IMR-90 (cell line): Measurements from ENCODE around the gene TNN. TPM values are rescaled to one million over a fixed set of nuclear protein-coding genes. Genes with fewer than 3 reads are reported as not detected.

Experiments
- ATAC-seq: fragments of 200-7000 bp; cut with Tn5 transposase; 2 replicates; pipeline ENCODE4 v1.9.1; 2020; ENCODE audit warnings: low read depth, mild to moderate bottlenecking, moderate library complexity
- BruUV-seq: library from RNA; stranded (reverse); fragments of 400-500 nt; replicated peaks from 2 replicates; lab custom pipeline; 2021; lab: Mats Ljungman, UMichigan
- CTCF ChIA-PET: fragments of 300-600 bp; formaldehyde crosslinking; extraction: SDS; loops from one replicate; lab custom pipeline; 2021; ENCODE audit warnings: antibody characterized with exemption; lab: Yijun Ruan, JAX
- POLR2A ChIA-PET: fragments of 300-600 bp; sonication (Branson Sonifier 250); formaldehyde crosslinking; loops from one replicate; lab custom pipeline; 2022; ENCODE audit warnings: antibody characterized with exemption; ENCODE audit not compliant: unreplicated experiment; lab: Charles Lee
- DNase-seq: peaks from one replicate; pipeline ENCODE4 v3.0.0; 2013
- H2AFZ ChIP-seq: replicated peaks from 2 replicates; pipeline ENCODE3; 2013; ENCODE audit warnings: low read length, mild to moderate bottlenecking; ENCODE audit not compliant: poor library complexity
- H2AK5ac ChIP-seq: 2 replicates; pipeline ENCODE4 v1.6.1; 2013; ENCODE audit warnings: low read depth, low read length, inconsistent platforms
- H2AK9ac ChIP-seq: replicated peaks from 2 replicates; pipeline ENCODE3; 2013; ENCODE audit warnings: mild to moderate bottlenecking, low read depth, low read length, moderate library complexity; ENCODE audit not compliant: poor library complexity
- H2BK120ac ChIP-seq: 2 replicates; pipeline ENCODE4 v1.6.1; 2013; ENCODE audit warnings: low read depth, low read length, inconsistent platforms
- H2BK15ac ChIP-seq: 3 replicates; pipeline ENCODE4 v1.6.1; 2013; ENCODE audit warnings: low read depth, low read length, inconsistent platforms
- H2BK20ac ChIP-seq: 2 replicates; pipeline ENCODE4 v1.6.1; 2013; ENCODE audit warnings: low read depth, mild to moderate bottlenecking, inconsistent platforms, low read length, moderate library complexity
- H2BK5ac ChIP-seq: 2 replicates; pipeline ENCODE4 v1.6.1; 2013; ENCODE audit warnings: mild to moderate bottlenecking, low read depth, low read length, inconsistent platforms; ENCODE audit not compliant: poor library complexity, severe bottlenecking
- H3K14ac ChIP-seq: replicated peaks from 2 replicates; pipeline ENCODE4 v1.6.1; 2013; ENCODE audit warnings: low read depth, low read length, inconsistent platforms
- H3K18ac ChIP-seq: 2 replicates; pipeline ENCODE4 v1.6.1; 2013; ENCODE audit warnings: low read depth, low read length, control low read depth
- H3K23ac ChIP-seq: 2 replicates; pipeline ENCODE4 v1.6.1; 2013; ENCODE audit warnings: low read depth, low read length, inconsistent platforms
- H3K27ac ChIP-seq: 2 replicates; pipeline ENCODE4 v1.5.1; 2013; ENCODE audit warnings: mild to moderate bottlenecking, control low read depth, low read length; ENCODE audit not compliant: insufficient read depth
- H3K27me3 ChIP-seq: 2 replicates; pipeline ENCODE4 v1.6.1; 2013; ENCODE audit warnings: low read length; ENCODE audit not compliant: control insufficient read depth, insufficient read depth
- H3K36me3 ChIP-seq: 2 replicates; pipeline ENCODE4 v1.6.1; 2013; ENCODE audit warnings: low read length, mixed read lengths; ENCODE audit not compliant: control insufficient read depth, insufficient read depth
- H3K4ac ChIP-seq: 2 replicates; pipeline ENCODE4 v1.6.1; 2013; ENCODE audit warnings: low read depth, low read length, inconsistent platforms
- H3K4me1 ChIP-seq: 2 replicates; pipeline ENCODE4 v1.6.1; 2013; ENCODE audit warnings: low read length, mixed read lengths; ENCODE audit not compliant: control insufficient read depth, insufficient read depth
- H3K4me2 ChIP-seq: 2 replicates; pipeline ENCODE4 v1.6.1; 2013; ENCODE audit warnings: low read depth, mild to moderate bottlenecking, control low read depth, low read length, moderate library complexity
- H3K4me3 ChIP-seq: 2 replicates; pipeline ENCODE4 v1.5.1; 2013; ENCODE audit warnings: low read depth, mild to moderate bottlenecking, control low read depth, low read length, moderate library complexity; ENCODE audit not compliant: insufficient read depth
- H3K56ac ChIP-seq: 2 replicates; pipeline ENCODE4 v1.6.1; 2013; ENCODE audit warnings: low read length, inconsistent platforms; ENCODE audit not compliant: insufficient read depth; ENCODE audit errors: extremely low read depth
- H3K79me1 ChIP-seq, 2 experiments: 2 replicates each; pipeline ENCODE4 v1.6.1; 2013; ENCODE audit warnings: low read length in 2 of 2, inconsistent platforms in 1 of 2, low read depth in 1 of 2
- H3K9ac ChIP-seq: 2 replicates; pipeline ENCODE4 v1.6.1; 2013; ENCODE audit warnings: low read depth, low read length, control low read depth
- H3K9me1 ChIP-seq: 2 replicates; pipeline ENCODE4 v1.6.1; 2013; ENCODE audit warnings: low read length, inconsistent platforms; ENCODE audit not compliant: insufficient read depth
- H3K9me3 ChIP-seq: 2 replicates; pipeline ENCODE4 v1.6.1; 2013; ENCODE audit warnings: low read length; ENCODE audit not compliant: control insufficient read depth, insufficient read depth
- H4K20me1 ChIP-seq: 2 replicates; pipeline ENCODE4 v1.6.1; 2013; ENCODE audit warnings: low read length, inconsistent platforms; ENCODE audit not compliant: insufficient read depth
- H4K5ac ChIP-seq: 2 replicates; pipeline ENCODE4 v1.6.1; 2013; ENCODE audit warnings: mild to moderate bottlenecking, low read depth, low read length, control low read depth
- H4K8ac ChIP-seq, 2 experiments: 2 replicates each; pipeline ENCODE4 v1.6.1; 2013; ENCODE audit warnings: low read depth in 2 of 2, low read length in 2 of 2, control low read depth in 1 of 2, inconsistent platforms in 1 of 2
- H4K91ac ChIP-seq: 2 replicates; pipeline ENCODE4 v1.6.1; 2013; ENCODE audit warnings: low read depth, low read length, inconsistent platforms; ENCODE audit not compliant: insufficient read depth
- CEBPB ChIP-seq: IDR thresholded peaks from 2 replicates; pipeline ENCODE4 v1.6.1; 2012; ENCODE audit warnings: low read depth, low read length, improper control_type of control experiment
- CHD1 ChIP-seq: IDR thresholded peaks from 2 replicates; pipeline ENCODE4 v1.6.1; 2012; ENCODE audit warnings: low read depth, low read length, improper control_type of control experiment
- ELK1 ChIP-seq: fragments of 150-350 bp; IDR thresholded peaks from 2 replicates; pipeline ENCODE4 v1.6.1; 2016; ENCODE audit warnings: low read depth, mild to moderate bottlenecking, low read length, moderate library complexity, borderline replicate concordance
- RAD21 ChIP-seq: IDR thresholded peaks from 2 replicates; pipeline ENCODE4 v1.6.1; 2012; ENCODE audit warnings: low read length, improper control_type of control experiment
- WGBS, 2 experiments: methylation state at CpG; one replicate each; pipeline versions ENCODE4 v1.1.5 to v1.1.7; 2013; ENCODE audit warnings: missing lambda C conversion rate in 2 of 2; ENCODE audit not compliant: insufficient read length in 1 of 2; ENCODE audit errors: extremely low coverage in 2 of 2; 5-methylcytosine and 5-hydroxymethylcytosine counted together
- dilution Hi-C: fragments of 300-500 bp; cut with HindIII; formaldehyde crosslinking; loops from one replicate; pipeline ENCODE4 v1.14.3; 2018; ENCODE audit warnings: low sequenced_read_pairs; ENCODE audit not compliant: unreplicated experiment
- in situ Hi-C: fragments of 300-500 bp; cut with MboI; formaldehyde crosslinking; loops from 3 replicates; pipeline ENCODE4 v1.14.3; 2019; ENCODE audit warnings: low sequenced_read_pairs, inconsistent platforms, mixed read lengths
- intact Hi-C: fragments of 100-400 bp; cut with micrococcal nuclease; formaldehyde crosslinking; loops from 2 replicates; pipeline ENCODE4 v1.10.0; 2022
- polyA plus RNA-seq, 3 experiments: library from polyadenylated mRNA; depleted of rRNA; stranded (reverse); fragments of >200 nt; gene quantifications; 2 replicates each; pipeline ENCODE4 v1.2.3, GENCODE V29; 2012; ENCODE audit warnings: low replicate concordance in 1 of 3
- total RNA-seq: library from RNA; depleted of rRNA; stranded (reverse); fragments of >200 nt; gene quantifications from 2 replicates; pipeline ENCODE4 v1.2.3, GENCODE V29; 2012

Gene TNN
- total and polyA plus RNA-seq, 2 of the 4 experiments (the other 2 are of a cell fraction), result not detected

- POLR2A ChIA-PET, result no interaction called here
- Histone ChIP-seq H4K20me1 (no peaks in the 10 kb centered on the region), H2BK20ac (no peak overlapping the region), H3K9me1 (no peaks in the 10 kb centered on the region), H4K91ac (no peak overlapping the region), H3K27me3 (no peaks in the 10 kb centered on the region), H3K4me1 (no peaks in the 10 kb centered on the region), H2AK5ac (no peak overlapping the region), H4K5ac (no peak overlapping the region), H3K9me3 (no peaks in the 10 kb centered on the region), H4K8ac (no peak overlapping the region), H3K4ac (no peak overlapping the region), H2BK15ac (no peak overlapping the region), H3K9ac (no peak overlapping the region), H3K14ac (no peak overlapping the region), H3K79me1 (no peaks in the 10 kb centered on the region), H3K23ac (no peak overlapping the region), H3K4me2 (no peak overlapping the region), H3K27ac (no peak overlapping the region), H3K56ac (no peak overlapping the region), H2AK9ac (no peak overlapping the region), H3K18ac (no peak overlapping the region), H2AFZ (no peak overlapping the region), H2BK120ac (no peak overlapping the region), H2BK5ac (no peak overlapping the region), H3K36me3 (no peaks in the 10 kb centered on the region), H3K4me3 (no peak overlapping the region)
- no CpG with 5 or more reads among the region's 3 CpGs for WGBS, 2 experiments
- ATAC-seq (no peak), DNase-seq (no peak)
- CTCF ChIA-PET, result interaction anchor here (0.7 to 0.8 kb wide), 2 partner anchors 15 to 71 kb away, joined by 3 read pairs; no protein-coding TSS in a partner anchor
- TF ChIP-seq CEBPB (no peak), CHD1 (no peak), RAD21 (no peak), ELK1 (no peak)
- dilution Hi-C loops (no loop called here), in situ Hi-C loops (no loop called here), intact Hi-C loops (no loop called here)
- no TSS peak for BruUV-seq
These were observed 12.9 kb upstream of the TNN start for GRCh38 chr1:175054736-175055135.
